Kidney (tissue), 14 donors: Measurements from ENCODE around the gene CC2D1B. TPM values are rescaled to one million over a fixed set of nuclear protein-coding genes. Genes with fewer than 3 reads are reported as not detected.

Experiments used
- DNase-seq, 5 donors: peaks; one replicate each; pipeline ENCODE4 v3.0.0-alpha.2; 2013 to 2020
- FAIRE-seq: peaks from 2 replicates; lab custom pipeline; 2012; peaks lifted over from hg19 to GRCh38; lab: Jason Lieb, UNC
- H3K27ac ChIP-seq, 2 donors: one replicate each; pipeline ENCODE4 v1.7.0; 2013; ENCODE audit warnings: low read depth in 2 of 2, low read length in 2 of 2, inconsistent platforms in 1 of 2
- H3K27me3 ChIP-seq: one replicate; pipeline ENCODE4 v1.7.1; 2013; ENCODE audit warnings: low read length, inconsistent platforms; ENCODE audit not compliant: control insufficient read depth, insufficient read depth
- H3K36me3 ChIP-seq, 3 donors: one replicate each; pipeline versions ENCODE4 v1.7.0 to v1.7.1; 2013; ENCODE audit warnings: low read length in 3 of 3, control low read depth in 1 of 3, inconsistent platforms in 1 of 3; ENCODE audit not compliant: insufficient read depth in 3 of 3, control insufficient read depth in 2 of 3
- H3K4me1 ChIP-seq, 3 donors: one replicate each; pipeline versions ENCODE4 v1.7.0 to v1.7.1; 2013; ENCODE audit warnings: low read length in 3 of 3, inconsistent platforms in 1 of 3, low read depth in 1 of 3; ENCODE audit not compliant: control insufficient read depth in 2 of 3, insufficient read depth in 2 of 3
- H3K4me3 ChIP-seq, 3 donors: one replicate each; pipeline versions ENCODE4 v1.7.0 to v1.8.1; 2013; ENCODE audit warnings: low read length in 3 of 3, control low read depth in 1 of 3, inconsistent platforms in 1 of 3
- H3K9ac ChIP-seq, 3 donors: one replicate each; pipeline versions ENCODE4 v1.7.0 to v1.7.1; 2013; ENCODE audit warnings: low read length in 3 of 3, control low read depth in 1 of 3, inconsistent platforms in 1 of 3
- H3K9me3 ChIP-seq, 3 donors: one replicate each; pipeline versions ENCODE4 v1.7.0 to v1.7.1; 2013; ENCODE audit warnings: low read length in 3 of 3, control low read depth in 1 of 3, inconsistent platforms in 1 of 3; ENCODE audit not compliant: control insufficient read depth in 2 of 3, insufficient read depth in 1 of 3
- CTCF ChIP-seq: IDR thresholded peaks from 3 replicates; pipeline ENCODE4 v1.5.1; 2012; ENCODE audit warnings: mild to moderate bottlenecking, moderate library complexity, borderline replicate concordance; ENCODE audit not compliant: insufficient read depth; ENCODE audit errors: extremely low read depth
- intact Hi-C: fragments of 100-400 bp; cut with DNase I; formaldehyde crosslinking; loops from one replicate; pipeline ENCODE4 v1.11.1; 2022
- polyA plus RNA-seq: library from polyadenylated mRNA; stranded (reverse); fragments of 350-450 nt; fragmentation: Illumina TruSeq; extraction: RNeasy Lipid Tissue Mini Kit (QIAGEN cat#74804); gene quantifications from one replicate; pipeline ENCODE4 v1.2.3, GENCODE V29; 2014; ENCODE audit warnings: low read depth, low replicate concordance; ENCODE audit not compliant: insufficient read depth
- total RNA-seq: library from RNA; stranded (reverse); fragmentation: NEBNext Ultra II Directional; extraction: Animal tissue kit (Norgen Biotek cat#: 25700); gene quantifications from one replicate; pipeline ENCODE4 v1.2.1, GENCODE V29; 2021
- donor health status: control.
- donor health status: control.
- donor health status: control.
- donor health status: control.
- donor health status: control.
- donor health status: DM: yes; HTN: yes; CAD: no.
- donor health status: Normal renal cell carcinoma (clear cell type).

The CC2D1B gene
- total and polyA plus RNA-seq, 2 donors from 2014 or later, result 26.9 to 42.5 TPM

DNA sequence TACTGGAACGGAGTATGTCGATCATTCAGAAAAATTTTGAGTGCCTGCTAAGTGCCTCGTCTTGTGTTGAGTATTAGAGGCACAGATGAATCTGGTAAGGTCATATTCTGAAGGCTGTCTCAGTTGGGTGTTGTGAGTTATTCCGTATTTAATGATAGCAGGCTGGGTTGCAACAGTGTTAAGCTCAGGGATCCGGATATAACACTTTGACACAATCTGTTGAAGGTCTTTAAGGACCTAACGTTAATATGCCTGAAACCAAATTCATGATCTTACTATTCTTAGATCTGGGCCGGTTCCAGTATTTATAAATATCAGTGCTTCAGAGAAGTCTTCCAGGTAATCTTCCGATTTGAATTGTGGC, 39.0 kb upstream of the CC2D1B start:
- DNase-seq (no peak), FAIRE-seq (no peak)
- Histone ChIP-seq H3K9me3 (no peaks in the 10 kb centered on the region), H3K27ac (peak overlapping the region; percentile 86 to 91), H3K4me1 (peaks cover 2 to 16% (median 11%) of the 10 kb centered on the region in 3 donors), H3K27me3 (no peaks in the 10 kb centered on the region), H3K4me3 (peak overlapping the region; percentile 95 to 100 (median 98)), H3K36me3 (peaks cover 10 to 21% (median 15%) of the 10 kb centered on the region in 3 donors), H3K9ac (peak overlapping the region; percentile 96 to 100 (median 99))
- peak; percentile 20 for TF ChIP-seq CTCF
- intact Hi-C loops, result no loop called here

GRCh38 chr1:52404116-52404974, 38.3 kb upstream of the CC2D1B start, which contains the start of the genes ORC1 and PRPF38A:
TSS of gene ORC1 (minus strand) at chr1:52404423. CDS start at chr1:52402223, 2,200 bp downstream.
TSS of gene PRPF38A (plus strand) at chr1:52404602. CDS start at chr1:52404750, 148 bp downstream.
- TF ChIP-seq CTCF, result no peak
- peak; percentile 93 for FAIRE-seq
- intact Hi-C loops, result no loop called here

DNA sequence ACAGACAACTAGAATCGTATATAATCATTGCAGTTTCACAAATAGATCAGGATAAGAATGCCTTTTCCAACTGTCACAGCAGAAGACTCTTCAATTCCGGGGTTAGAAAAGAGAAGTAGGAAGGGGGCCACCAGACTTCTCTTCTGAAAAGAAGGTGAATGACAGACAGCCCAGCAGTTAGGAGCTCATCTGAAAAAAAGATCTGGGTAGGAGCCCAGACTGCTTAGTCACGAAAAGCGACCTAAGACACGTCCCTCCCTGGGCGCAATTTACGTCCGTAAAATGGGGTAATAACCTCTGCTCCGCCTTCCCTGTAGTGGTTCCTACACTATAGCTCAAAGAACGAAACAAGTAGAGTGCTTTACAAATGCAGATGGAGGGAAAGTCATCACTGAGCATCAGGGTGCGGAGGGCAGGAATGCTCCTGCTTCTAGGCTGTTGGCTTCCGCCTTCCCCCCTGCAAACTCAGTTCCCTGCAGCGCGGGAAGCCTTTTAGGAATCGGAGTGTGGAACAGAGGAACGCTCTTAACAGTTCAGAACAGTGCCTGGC, 37.6 kb upstream of the CC2D1B start:
- Histone ChIP-seq H3K27me3 (no peaks in the 10 kb centered on the region), H3K27ac (no peak overlapping the region), H3K9ac (peak overlapping the region in 1 of 3 donors; percentile 100), H3K4me3 (peak overlapping the region; percentile 95 to 100 (median 98)), H3K4me1 (peaks cover 2 to 16% (median 11%) of the 10 kb centered on the region in 3 donors), H3K36me3 (peaks cover 5 to 9% (median 6%) of the 10 kb centered on the region in 3 donors), H3K9me3 (no peaks in the 10 kb centered on the region)
- FAIRE-seq (no peak), DNase-seq (peak in 1 of 5 donors; percentile 24)
- TF ChIP-seq CTCF, result no peak
- intact Hi-C loops, result no loop called here

More at GRCh38 chr1:52404116-52404974, 38.3 kb upstream of the CC2D1B start, which contains the start of the genes ORC1 and PRPF38A:
- no peaks in the 10 kb centered on the region for H3K27me3 ChIP-seq
- peak within 1 kb of the TSS; percentile 96 to 100 (median 99) for H3K9ac ChIP-seq
- DNase-seq, result peak; percentile 97 to 99 (median 99)
- H3K4me1 ChIP-seq, result peaks cover 2 to 16% (median 11%) of the 10 kb centered on the region in 3 donors
- H3K27ac ChIP-seq, result peak within 1 kb of the TSS; percentile 86 to 91
- no peaks in the 10 kb centered on the region for H3K9me3 ChIP-seq
- H3K4me3 ChIP-seq, result peak within 1 kb of the TSS; percentile 95 to 100 (median 98)
- peaks cover 10 to 16% (median 13%) of the 10 kb centered on the region in 3 donors for H3K36me3 ChIP-seq
